ENCODE data around the gene CACNA2D3. TPM values are rescaled to one million over a fixed set of nuclear protein-coding genes. Genes with fewer than 3 reads are reported as not detected.

CACNA2D3 gene
- polyA plus RNA-seq, 3 donors, result 8.3 to 21.5 (median 10.4) TPM

- Mint-ChIP-seq H3K9me3 (peaks cover 0 to 3% (median 0%) of the 10 kb centered on the region in 7 donors), H3K27ac (no peak overlapping the region), H3K36me3 (no peaks in the 10 kb centered on the region), H3K4me3 (no peak overlapping the region), H3K4me1 (no peaks in the 10 kb centered on the region), H3K27me3 (ENCODE audit: low read depth in 3 of 3) (peaks cover 8 to 26% (median 9%) of the 10 kb centered on the region in 3 donors)
- H2AFZ ChIP-seq (ENCODE audit: insufficient read depth, low read depth, low read length, poor library complexity, severe bottlenecking), result no peak overlapping the region
- no peaks in the 10 kb centered on the region for H3K27me3 ChIP-seq (ENCODE audit: control insufficient read depth in 2 of 2, insufficient read depth in 2 of 2, low read length in 2 of 2)
- no peak overlapping the region for H3K9ac ChIP-seq (ENCODE audit: insufficient read depth, low read length, poor library complexity, severe bottlenecking)
- H3K27ac ChIP-seq (ENCODE audit: low read depth in 1 of 2, low read length in 2 of 2), result no peak overlapping the region
- 71% methylated on average over 2 of the region's 6 CpGs for WGBS (ENCODE audit: insufficient coverage)
- H3K9me3 ChIP-seq (replicated peaks in 1 of 2; ENCODE audit: control insufficient read depth in 1 of 2, insufficient read depth in 1 of 2, low read length in 2 of 2), result no peaks in the 10 kb centered on the region
- TF ChIP-seq, protein P1, sequence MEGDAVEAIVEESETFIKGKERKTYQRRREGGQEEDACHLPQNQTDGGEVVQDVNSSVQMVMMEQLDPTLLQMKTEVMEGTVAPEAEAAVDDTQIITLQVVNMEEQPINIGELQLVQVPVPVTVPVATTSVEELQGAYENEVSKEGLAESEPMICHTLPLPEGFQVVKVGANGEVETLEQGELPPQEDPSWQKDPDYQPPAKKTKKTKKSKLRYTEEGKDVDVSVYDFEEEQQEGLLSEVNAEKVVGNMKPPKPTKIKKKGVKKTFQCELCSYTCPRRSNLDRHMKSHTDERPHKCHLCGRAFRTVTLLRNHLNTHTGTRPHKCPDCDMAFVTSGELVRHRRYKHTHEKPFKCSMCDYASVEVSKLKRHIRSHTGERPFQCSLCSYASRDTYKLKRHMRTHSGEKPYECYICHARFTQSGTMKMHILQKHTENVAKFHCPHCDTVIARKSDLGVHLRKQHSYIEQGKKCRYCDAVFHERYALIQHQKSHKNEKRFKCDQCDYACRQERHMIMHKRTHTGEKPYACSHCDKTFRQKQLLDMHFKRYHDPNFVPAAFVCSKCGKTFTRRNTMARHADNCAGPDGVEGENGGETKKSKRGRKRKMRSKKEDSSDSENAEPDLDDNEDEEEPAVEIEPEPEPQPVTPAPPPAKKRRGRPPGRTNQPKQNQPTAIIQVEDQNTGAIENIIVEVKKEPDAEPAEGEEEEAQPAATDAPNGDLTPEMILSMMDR (IDR thresholded peaks at IDR 0.05), result no peak
- no peaks in the 10 kb centered on the region for H4K20me1 ChIP-seq (ENCODE audit: insufficient read depth, low read length)
- no peaks in the 10 kb centered on the region for H3K4me1 ChIP-seq (ENCODE audit: control insufficient read depth in 1 of 2, insufficient read depth in 2 of 2, low read length in 2 of 2)
- H3K79me2 ChIP-seq (ENCODE audit: insufficient read depth, low read length), result no peaks in the 10 kb centered on the region
- intact Hi-C loops (cut with micrococcal nuclease), result no loop called here
- DNase-seq, result no peak
- H3K4me3 ChIP-seq (replicated peaks in 1 of 3; ENCODE audit: low read depth in 2 of 3, low read length in 3 of 3), result no peak overlapping the region
- H3K36me3 ChIP-seq (replicated peaks in 1 of 2; ENCODE audit: control insufficient read depth in 1 of 2, insufficient read depth in 2 of 2, low read length in 2 of 2), result no peaks in the 10 kb centered on the region
- no peak overlapping the region for H3K4me2 ChIP-seq (replicated peaks; ENCODE audit: extremely low read depth, low read length, poor library complexity, severe bottlenecking)
Observed at GRCh38 chr3:54337846-54338245, 215.5 kb downstream of the CACNA2D3 start.

- intact Hi-C loops (cut with micrococcal nuclease), result no loop called here
- no peaks in the 10 kb centered on the region for H4K20me1 ChIP-seq (ENCODE audit: insufficient read depth, low read length)
- H3K27me3 Mint-ChIP-seq (ENCODE audit: low read depth in 3 of 3), result peaks cover 5 to 25% (median 15%) of the 10 kb centered on the region in 3 donors
- no peak overlapping the region for H3K9ac ChIP-seq (ENCODE audit: insufficient read depth, low read length, poor library complexity, severe bottlenecking)
- TF ChIP-seq, protein P1 (IDR thresholded peaks at IDR 0.05), result no peak
- DNase-seq, result no peak
- H3K36me3 Mint-ChIP-seq, result no peaks in the 10 kb centered on the region
- no peaks in the 10 kb centered on the region for H3K9me3 ChIP-seq (replicated peaks in 1 of 2; ENCODE audit: control insufficient read depth in 1 of 2, insufficient read depth in 1 of 2, low read length in 2 of 2)
- H3K4me1 ChIP-seq (ENCODE audit: control insufficient read depth in 1 of 2, insufficient read depth in 2 of 2, low read length in 2 of 2), result no peaks in the 10 kb centered on the region
- no peak overlapping the region for H3K4me3 ChIP-seq (replicated peaks in 1 of 3; ENCODE audit: low read depth in 2 of 3, low read length in 3 of 3)
- peaks cover 0 to 5% (median 0%) of the 10 kb centered on the region in 7 donors for H3K9me3 Mint-ChIP-seq
- no peak overlapping the region for H3K4me2 ChIP-seq (replicated peaks; ENCODE audit: extremely low read depth, low read length, poor library complexity, severe bottlenecking)
- no peaks in the 10 kb centered on the region for H3K27me3 ChIP-seq (ENCODE audit: control insufficient read depth in 2 of 2, insufficient read depth in 2 of 2, low read length in 2 of 2)
- H3K36me3 ChIP-seq (replicated peaks in 1 of 2; ENCODE audit: control insufficient read depth in 1 of 2, insufficient read depth in 2 of 2, low read length in 2 of 2), result no peaks in the 10 kb centered on the region
- H3K27ac Mint-ChIP-seq, result no peak overlapping the region
- no peak overlapping the region for H2AFZ ChIP-seq (ENCODE audit: insufficient read depth, low read depth, low read length, poor library complexity, severe bottlenecking)
- no CpG with 5 or more reads among the region's 2 CpGs for WGBS (ENCODE audit: insufficient coverage)
- H3K79me2 ChIP-seq (ENCODE audit: insufficient read depth, low read length), result no peaks in the 10 kb centered on the region
- H3K4me1 Mint-ChIP-seq, result no peaks in the 10 kb centered on the region
- no peak overlapping the region for H3K27ac ChIP-seq (ENCODE audit: low read depth in 1 of 2, low read length in 2 of 2)
- no peak overlapping the region for H3K4me3 Mint-ChIP-seq
Observed at GRCh38 chr3:54339608-54340007, 217.3 kb downstream of the CACNA2D3 start.

All from CD14-positive monocyte (primary cell).